HTR-8/SVneo (cell line): Measurements from ENCODE around the gene FGD6.
A peak's percentile ranks its signal among the peaks of the same experiment; 100 is the strongest.
"Not testable (repeated sequence)": the region's sequence is repeated elsewhere in the genome, so short reads cannot be mapped to it uniquely, and the experiment has no call there.

Source experiments
- DNase-seq: peaks from one replicate; pipeline ENCODE4 v3.0.0; 2011; ENCODE audit warnings: low spot score, mixed read lengths; ENCODE audit not compliant: insufficient read length
- FAIRE-seq: peaks from 2 replicates; lab custom pipeline; 2011; peaks lifted over from hg19 to GRCh38; lab: Jason Lieb, UNC

Gene FGD6

DNA sequence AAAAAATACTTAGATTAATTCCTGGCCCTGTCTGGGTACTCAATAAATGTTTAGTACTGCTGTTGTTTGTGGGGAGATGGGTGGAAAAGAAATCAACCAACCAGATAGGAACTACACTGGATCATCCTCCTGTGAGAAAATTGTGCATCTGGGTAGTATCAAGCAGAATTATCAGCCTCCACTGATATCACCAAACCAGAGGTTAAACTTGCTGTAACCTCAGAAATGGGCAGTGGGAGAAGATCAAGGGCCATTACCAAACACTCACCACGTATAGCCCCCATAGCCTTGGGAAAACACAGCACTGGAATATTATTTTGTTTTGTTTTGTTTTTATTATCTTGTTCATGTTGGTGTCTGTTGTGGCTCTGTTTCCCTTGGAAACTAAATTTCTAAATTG is 20.0 kb upstream of the FGD6 start:
- DNase-seq (no peak), FAIRE-seq (no peak)

GRCh38 chr12:95235621-95236020 is 18.4 kb upstream of the FGD6 start:
- not testable (repeated sequence) for DNase-seq, FAIRE-seq

GRCh38 chr12:95234187-95234586 is 16.9 kb upstream of the FGD6 start:
- not testable (repeated sequence) for FAIRE-seq, DNase-seq

GRCh38 chr12:95231190-95231589 is 13.9 kb upstream of the FGD6 start:
- FAIRE-seq (no peak), DNase-seq (no peak)

GRCh38 chr12:95230313-95230712 is 13.0 kb upstream of the FGD6 start:
- FAIRE-seq (no peak), DNase-seq (no peak)

GRCh38 chr12:95229636-95230035 is 12.4 kb upstream of the FGD6 start:
- no peak for FAIRE-seq
- DNase-seq, result no peak

GRCh38 chr12:95228617-95229016 is 11.3 kb upstream of the FGD6 start:
- DNase-seq (no peak), FAIRE-seq (no peak)

- FAIRE-seq (no peak), DNase-seq (no peak)
Observed at GRCh38 chr12:95227818-95228356, 10.6 kb upstream of the FGD6 start.

DNA sequence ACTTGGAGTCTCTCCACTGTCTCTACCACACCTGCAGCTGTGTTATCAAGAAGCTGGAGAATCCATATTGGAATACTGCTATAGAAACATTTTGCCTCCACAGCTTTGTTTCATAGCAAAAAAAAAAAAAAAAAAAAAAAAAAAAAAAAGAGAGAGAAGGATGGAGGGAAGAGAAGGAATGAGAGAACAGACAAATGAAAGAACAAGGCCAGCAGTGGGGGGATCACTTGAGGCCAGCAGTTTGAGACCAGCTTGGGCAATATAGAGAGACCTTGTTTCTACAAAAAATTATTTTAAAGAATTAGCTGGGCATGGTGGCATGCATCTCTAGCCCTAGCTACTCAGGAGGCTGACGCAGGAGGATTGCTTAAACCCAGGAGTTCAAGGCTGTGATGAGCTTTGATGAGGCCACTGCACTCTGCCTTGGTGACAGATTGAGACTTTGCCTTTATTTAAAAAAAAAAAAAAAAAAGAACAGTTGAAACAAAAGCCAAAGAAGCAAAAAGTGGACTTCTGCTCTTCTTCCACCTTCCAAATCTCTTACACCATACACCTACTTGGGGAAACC is 8.5 kb upstream of the FGD6 start:
- FAIRE-seq, result no peak
- no peak for DNase-seq

GRCh38 chr12:95224202-95225170 is 7.2 kb upstream of the FGD6 start:
- DNase-seq, result no peak
- FAIRE-seq, result peak; percentile 58

- FAIRE-seq, result no peak
- DNase-seq, result no peak
Observed at GRCh38 chr12:95220726-95221125, 3.5 kb upstream of the FGD6 start.

DNA sequence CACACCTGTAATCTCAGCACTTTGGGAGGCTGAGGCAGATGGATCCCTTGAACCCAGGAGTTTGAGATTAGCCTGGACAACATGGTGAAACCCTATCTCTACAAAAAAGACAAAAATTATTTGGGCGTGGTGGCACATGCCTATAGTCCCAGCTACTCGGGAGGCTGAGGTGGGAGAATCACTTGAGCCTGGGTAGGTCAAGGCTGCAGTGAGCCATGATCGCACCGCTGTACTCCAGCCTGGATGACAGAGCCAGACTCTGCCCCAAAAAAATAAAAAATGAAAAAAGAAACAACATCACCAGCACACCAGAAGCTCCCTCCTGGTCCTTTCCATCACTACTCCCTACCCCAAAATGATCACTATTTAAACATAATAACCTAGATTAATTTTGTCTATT is 2.9 kb upstream of the FGD6 start:
- DNase-seq (no peak), FAIRE-seq (no peak)

DNA sequence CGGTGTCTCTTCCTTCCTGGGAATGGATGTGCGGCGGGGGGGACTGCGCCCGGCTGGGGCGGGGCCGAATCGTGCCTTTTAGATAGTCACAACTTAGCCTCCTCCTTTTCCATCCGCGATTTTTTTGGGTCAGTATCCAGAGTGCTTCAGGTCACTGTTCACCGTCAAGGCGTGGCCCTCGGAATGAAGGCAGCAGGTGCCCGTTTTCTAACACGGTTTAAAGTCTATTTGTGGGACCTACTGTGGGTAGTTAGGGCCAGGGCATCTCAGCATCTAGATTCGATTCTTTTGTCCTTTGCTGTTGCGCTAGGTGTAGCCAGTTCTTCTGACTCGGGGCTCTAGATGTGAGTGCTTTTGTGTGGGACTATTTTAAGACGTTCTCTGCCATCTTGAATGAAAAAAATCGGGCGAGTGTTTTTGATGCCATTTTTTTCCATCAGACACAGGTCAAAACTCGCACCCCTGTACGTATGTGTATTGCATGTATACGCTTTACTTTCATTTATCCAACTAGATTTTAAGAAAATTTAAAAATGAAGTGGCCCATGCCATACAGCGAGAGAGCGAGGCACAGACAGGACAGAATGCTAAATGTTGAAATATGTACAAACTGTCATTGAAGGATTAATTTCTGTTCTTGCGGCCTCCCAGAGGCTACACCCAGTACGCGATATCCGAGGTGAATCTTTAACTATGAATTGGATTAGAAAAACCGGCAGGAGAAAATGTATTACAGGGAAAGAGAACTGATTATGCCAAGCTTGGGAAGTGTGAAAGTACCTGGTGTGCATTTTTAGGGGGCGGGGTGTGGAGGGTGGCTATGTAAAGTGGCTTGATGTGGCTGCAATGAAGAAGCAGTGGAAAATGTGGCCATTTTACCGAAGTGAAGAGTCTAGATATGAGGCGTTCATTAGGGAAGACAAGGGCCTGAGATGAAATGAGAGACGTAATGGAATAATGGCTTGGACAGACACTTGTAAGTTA is 1.2 kb upstream of the FGD6 start:
- FAIRE-seq, result no peak

GRCh38 chr12:95216711-95217376 is 423 bp downstream of the FGD6 start:
- DNase-seq, result no peak
- no peak for FAIRE-seq

More for the DNA sequence above, 1.2 kb upstream of the FGD6 start:
- no peak for DNase-seq

GRCh38 chr12:95215949-95216348 is 1.3 kb downstream of the FGD6 start:
- DNase-seq (no peak), FAIRE-seq (no peak)

DNA sequence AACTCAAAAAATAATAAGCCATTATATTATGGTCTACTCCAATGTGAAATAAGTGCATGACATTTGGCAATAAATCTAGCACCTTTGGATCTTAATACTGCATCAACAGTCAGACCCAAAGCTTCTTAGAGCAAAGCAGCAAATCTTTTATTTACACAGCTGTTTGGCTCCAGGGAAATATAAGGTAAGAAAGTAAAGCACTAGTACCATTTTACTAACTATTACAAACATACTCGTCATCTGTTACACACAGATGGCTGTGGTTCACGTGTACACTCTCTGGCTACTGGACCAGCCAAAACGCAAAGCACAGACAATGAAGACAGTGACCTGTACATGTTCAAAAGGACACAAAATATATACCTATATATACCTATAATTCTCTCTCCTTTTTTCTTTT is 2.8 kb downstream of the FGD6 start:
- DNase-seq, result no peak
- FAIRE-seq, result no peak

DNA sequence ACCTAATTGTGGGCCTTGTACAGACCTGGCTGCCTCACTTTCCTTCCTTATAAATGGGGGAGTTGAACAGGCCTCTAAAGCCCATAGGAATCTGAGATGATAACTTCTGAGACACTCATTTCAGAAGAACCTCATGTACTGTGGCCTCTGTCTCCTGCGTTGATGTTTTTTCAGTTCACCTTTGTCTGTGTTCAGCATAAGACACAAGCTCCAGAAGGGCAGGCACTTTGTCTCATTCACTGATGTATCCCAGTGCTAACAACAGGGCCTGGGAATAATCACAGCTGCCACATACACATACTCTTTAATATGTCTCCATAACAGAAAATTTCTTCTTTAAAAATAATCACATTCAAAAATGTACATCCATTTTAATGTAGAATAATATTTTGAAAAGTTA is 3.3 kb downstream of the FGD6 start:
- FAIRE-seq (no peak), DNase-seq (no peak)

GRCh38 chr12:95213119-95213518 is 4.1 kb downstream of the FGD6 start:
- no peak for DNase-seq
- FAIRE-seq, result no peak

- DNase-seq (no peak), FAIRE-seq (no peak)
Observed at GRCh38 chr12:95212586-95212985, 4.7 kb downstream of the FGD6 start.

DNA sequence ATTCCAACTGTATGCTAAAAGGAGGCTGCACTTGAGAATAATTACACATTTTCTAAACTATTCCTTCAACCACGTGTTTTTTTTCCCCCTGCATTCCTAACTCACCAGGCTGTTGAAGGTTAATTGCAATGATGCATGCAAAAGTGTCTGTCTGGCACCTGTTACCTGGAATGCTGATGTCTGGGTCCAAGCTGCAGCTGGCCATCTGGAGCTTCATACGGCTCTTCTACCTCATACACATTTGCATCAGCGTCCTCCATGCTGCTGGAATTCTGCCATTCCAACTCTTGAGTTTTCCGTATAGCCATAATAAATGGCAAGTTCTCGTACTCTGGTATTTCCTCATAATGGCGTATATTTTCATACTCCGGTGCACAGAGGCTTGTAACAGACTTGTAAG is 8.6 kb downstream of the FGD6 start:
- DNase-seq, result no peak
- FAIRE-seq, result no peak
